GM19099 (cell line): ENCODE results near the gene BRSK2.

Source experiments
- POLR2A ChIP-seq: IDR thresholded peaks from 3 replicates; pipeline ENCODE4 v1.6.1; 2011; ENCODE audit warnings: low read depth; ENCODE audit not compliant: insufficient read length; ENCODE audit errors: extremely low read depth

BRSK2 gene

DNA sequence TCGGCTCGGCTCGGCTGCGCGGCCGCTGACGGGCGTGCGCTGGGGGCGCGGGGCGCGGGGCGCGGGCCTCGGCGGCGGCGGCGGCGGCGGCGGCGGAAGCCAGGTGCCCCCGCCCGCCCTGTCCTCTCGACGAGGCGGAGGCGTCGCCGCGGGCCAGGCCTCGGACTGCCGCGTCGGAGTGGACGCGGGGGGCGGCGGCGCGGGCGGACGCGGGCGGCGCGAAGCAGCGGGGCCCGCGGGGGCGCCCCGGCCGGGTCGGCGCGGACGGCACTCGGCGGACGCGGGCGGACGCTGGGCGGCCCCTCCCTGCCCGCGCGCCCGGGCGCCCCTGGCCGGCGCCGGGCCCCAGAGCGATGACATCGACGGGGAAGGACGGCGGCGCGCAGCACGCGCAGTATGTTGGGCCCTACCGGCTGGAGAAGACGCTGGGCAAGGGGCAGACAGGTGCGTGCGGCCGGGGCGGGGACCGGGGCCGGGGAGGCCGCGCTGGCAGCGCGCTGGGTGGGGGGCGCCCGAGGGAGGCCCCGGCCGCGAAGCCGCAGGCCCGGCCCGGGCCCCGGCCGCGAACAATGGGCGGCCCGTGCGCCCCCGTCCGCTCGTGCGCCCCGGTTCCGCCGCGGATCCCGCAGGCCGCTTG, at the start of gene BRSK2:
BRSK2 (plus strand) TSS at position 3 of the 637 bp plus-strand sequence; CDS start at position 354, 351 bp downstream.
- no peak for TF ChIP-seq POLR2A

GRCh38 chr11:1340111-1340510, 49.6 kb upstream of the BRSK2 start:
- TF ChIP-seq POLR2A, result no peak

DNA sequence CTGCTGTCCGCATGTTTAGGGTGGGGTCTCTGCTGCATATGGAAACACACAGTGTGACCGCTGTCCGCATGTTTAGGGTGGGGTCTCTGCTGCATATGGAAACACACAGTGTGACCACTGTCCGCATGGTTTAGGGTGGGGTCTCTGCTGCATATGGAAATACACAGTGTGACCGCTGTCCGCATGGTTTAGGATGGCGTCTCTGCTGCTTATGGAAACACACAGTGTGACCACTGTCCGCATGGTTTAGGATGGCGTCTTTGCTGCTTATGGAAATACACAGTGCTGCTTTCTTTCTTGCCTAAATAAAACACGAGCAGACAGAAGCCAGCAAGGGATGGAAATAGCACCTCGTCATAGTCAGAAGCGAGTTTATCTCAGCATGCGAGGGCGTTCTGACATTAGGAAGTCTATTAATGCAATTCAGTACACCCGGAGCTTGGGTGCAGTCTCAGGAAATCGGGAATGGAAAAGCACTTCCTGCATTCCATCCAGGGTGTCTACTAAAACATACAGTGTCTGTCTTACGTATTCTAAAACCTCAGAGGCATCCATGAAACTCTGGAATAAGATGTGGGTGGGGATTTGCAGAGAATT, 47.7 kb upstream of the BRSK2 start:
- TF ChIP-seq POLR2A, result no peak

DNA sequence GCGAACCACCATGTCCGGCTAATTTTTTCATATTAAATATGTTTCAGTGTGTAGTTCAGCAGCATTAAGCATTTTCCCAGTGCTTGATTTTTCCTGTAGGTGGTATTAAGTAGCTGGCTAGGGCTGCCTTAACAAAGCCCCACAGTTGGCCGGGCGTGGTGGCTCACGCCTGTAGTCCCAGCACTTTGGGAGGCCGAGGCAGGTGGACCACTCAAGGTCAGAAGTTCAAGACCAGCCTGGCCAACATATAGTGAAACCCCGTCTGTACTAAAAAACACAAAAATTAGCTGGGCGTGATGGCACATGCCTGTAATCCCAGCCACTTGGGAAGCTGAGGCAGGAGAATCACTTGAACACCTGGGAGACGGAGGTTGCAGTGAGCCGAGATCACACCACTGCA, 46.8 kb upstream of the BRSK2 start:
- TF ChIP-seq POLR2A, result no peak

GRCh38 chr11:1343391-1344055, 46.2 kb upstream of the BRSK2 start:
- no peak for TF ChIP-seq POLR2A

DNA sequence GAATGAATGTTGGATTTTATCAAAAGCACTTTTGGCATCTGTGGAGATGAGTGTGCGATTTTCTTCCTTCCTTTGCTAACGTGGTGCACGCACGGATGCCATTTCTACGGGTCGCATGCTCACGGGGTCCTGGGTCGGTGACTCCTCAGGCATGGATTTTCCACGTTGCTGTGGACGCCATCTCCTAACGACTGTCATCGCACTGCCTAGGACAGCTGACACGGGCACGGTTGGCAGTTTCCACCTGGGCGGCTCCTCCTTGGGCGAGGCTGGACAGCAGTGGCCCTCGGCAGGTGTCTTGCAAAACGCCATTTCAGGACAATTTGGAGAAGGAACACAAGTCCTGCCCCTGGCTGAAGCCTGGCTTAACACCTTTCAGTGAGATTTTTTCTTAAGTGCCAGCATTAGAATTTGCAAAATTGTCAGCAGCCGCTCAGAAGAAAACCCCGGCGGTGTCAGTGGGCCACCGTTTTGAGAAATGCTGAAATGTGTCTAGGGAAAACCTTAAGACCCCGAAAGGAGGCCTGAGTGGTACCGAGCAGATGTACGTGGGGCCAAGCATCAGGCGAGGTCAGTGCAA, 45.6 kb upstream of the BRSK2 start:
- TF ChIP-seq POLR2A, result no peak

DNA sequence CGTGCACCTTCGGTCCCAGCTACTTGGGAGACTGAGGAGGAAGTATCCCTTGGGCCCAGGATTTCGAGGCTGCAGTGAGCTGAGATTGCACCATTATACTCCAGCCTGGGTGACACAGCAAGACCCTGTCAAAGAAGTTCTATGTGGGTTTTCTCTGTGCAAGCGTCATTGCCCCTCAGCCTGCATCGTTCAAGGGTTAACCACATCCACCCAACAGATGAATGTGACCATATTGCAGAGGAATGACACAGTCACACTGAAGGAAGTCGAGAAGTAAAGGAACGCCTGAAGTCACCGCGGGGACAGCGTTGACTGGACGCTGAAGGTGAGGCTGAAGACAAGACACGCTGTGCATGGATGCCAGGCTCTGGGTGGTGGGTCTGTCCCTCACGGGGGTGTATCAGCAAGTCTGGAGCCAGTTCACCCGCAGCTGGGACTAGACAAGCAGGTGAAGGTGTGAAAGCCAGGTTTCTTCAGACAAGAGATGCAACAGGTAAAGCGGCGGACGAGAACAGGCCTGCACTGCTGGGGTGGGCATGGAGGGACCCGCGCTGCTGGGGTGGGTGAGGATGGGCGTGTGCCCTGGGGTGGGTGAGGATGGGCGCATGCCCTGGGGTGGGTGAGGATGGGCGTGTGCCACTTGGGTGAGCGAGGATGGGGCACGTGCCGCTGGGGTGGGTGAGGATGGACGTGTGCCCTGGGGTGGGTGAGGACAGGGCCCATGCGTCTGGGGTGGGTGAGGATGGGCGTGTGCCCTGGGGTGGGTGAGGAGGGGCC, 43.8 kb upstream of the BRSK2 start:
- no peak for TF ChIP-seq POLR2A

- no peak for TF ChIP-seq POLR2A
These were observed 42.9 kb upstream of the BRSK2 start for GRCh38 chr11:1346669-1347390.

- TF ChIP-seq POLR2A, result no peak
These were observed 41.5 kb upstream of the BRSK2 start for GRCh38 chr11:1348146-1348795.

DNA sequence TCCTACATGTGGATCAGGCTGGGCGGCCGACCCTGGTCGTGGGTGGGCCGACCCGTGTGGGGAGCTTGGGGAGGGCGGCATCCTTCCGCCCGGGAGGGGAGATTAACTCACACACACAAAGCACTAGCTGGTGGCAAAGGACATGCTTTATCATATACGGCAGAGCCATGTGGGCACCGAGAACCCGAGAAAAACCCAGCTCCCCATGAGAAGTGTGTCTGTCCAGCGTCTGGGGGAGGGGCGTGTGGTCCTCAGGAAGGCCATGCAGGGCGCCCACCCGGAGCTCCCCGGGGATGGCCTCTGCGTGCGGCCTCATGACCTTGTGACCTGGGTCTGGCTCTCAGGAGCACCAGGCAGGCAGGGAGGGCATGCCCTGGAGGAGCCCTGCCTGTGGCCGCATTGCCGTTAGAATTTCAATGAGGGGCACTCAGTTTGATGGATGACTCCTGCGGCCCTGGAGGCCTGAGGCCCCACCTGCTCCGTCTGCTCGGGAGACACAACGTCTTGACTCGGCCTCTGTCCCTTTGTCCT, 40.9 kb upstream of the BRSK2 start:
- TF ChIP-seq POLR2A, result no peak

DNA sequence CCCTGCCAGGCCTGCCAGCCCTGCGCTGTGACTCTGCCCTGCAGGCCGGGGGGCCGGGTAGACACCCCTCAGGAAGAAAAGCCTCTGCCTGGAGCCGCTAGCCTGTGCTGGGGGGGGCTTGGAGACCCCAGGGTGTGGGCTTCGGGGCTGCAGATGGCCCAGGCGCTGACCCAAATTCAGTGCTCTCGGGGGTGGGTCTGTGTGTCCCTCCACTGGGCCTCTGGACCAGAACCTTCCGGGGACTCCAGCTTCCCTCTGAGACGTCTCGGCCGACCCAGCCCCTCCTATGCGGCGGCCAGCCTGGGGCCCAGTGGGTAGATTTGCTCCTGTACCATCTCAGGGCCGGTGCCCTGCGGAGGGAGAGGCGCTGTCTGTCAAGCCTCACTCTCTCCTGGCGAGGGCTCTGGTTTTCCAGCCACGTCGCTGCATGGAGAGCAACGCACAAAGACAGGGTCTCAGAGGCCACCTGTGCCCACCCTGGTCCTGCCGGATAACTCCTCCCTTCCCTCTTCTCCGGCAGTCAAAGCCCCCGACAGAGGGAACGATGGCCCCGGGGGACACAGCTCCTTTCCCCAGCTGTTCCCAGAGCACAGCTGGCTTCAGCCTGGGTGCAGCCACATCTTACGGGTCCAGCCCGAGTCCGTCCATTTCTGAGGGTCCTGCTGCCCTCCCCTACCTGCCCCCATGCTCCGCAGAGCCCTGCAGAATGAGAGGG, 40.2 kb upstream of the BRSK2 start:
- TF ChIP-seq POLR2A, result no peak

DNA sequence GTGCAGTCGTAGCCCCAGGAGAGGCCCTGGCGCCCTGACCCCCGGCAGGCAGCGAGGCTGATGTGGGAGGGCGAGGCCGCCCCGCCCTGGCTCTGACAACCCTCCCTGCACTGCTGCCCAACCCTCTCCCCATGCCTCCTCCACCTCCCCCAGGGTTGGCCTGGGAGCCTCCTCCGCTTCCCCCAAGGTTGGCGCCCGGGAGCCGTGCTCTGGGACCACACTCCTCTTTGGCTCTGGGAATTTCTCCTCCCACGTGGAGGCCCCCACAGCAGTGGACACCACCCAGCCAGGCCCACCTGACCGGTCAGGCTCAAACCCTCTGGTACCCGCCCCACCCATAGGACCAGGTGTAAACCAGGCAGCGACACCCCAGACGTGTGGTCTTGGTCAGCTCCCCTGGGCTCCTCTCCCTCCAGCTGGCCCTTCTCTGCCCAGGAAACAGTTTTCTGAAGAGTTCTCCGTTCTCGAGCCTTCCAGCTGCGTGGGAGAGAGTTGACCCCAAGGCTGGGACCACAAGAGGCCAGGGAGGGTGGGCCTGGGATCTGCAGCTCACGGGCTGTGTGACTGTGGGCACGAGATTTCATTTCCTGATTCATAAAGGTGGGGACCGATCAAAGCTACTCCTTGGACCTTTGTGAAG, 39.5 kb upstream of the BRSK2 start:
- no peak for TF ChIP-seq POLR2A
